Tongue (tissue), 2 donors: ENCODE data around the gene TMEM178B. TPM values are rescaled to one million over a fixed set of nuclear protein-coding genes. Genes with fewer than 3 reads are reported as not detected.
A peak's percentile ranks its signal among the peaks of the same experiment; 100 is the strongest.
"Not testable (repeated sequence)": the region's sequence is repeated elsewhere in the genome, so short reads cannot be mapped to it uniquely, and the experiment has no call there.

Experiments
- DNase-seq: peaks from one replicate; pipeline ENCODE4 v3.0.0-alpha.2; 2015
- total RNA-seq: library from RNA; depleted of rRNA; stranded (reverse); fragments of >200 nt; gene quantifications from one replicate; pipeline ENCODE4 v1.2.3, GENCODE V29; 2014

TMEM178B gene
- total RNA-seq, 1 donor from 2014 or later = 2.5 TPM

- no peak for DNase-seq
These were observed 282.3 kb downstream of the TMEM178B start for GRCh38 chr7:141356161-141356560.

GRCh38 chr7:141358386-141358785, 284.5 kb downstream of the TMEM178B start:
- DNase-seq = no peak

GRCh38 chr7:141359262-141359661, 285.4 kb downstream of the TMEM178B start:
- DNase-seq = no peak

- no peak for DNase-seq
These were observed 286.0 kb downstream of the TMEM178B start for GRCh38 chr7:141359740-141360415.

- DNase-seq = no peak
These were observed 286.5 kb downstream of the TMEM178B start for GRCh38 chr7:141360416-141360760.

- DNase-seq = no peak
These were observed 286.9 kb downstream of the TMEM178B start for GRCh38 chr7:141360803-141361202.

- no peak for DNase-seq
These were observed 287.6 kb downstream of the TMEM178B start for GRCh38 chr7:141361479-141361878.

- DNase-seq = no peak
These were observed 288.1 kb downstream of the TMEM178B start for GRCh38 chr7:141361960-141362359.

GRCh38 chr7:141362580-141363435, 288.9 kb downstream of the TMEM178B start:
- no peak for DNase-seq

GRCh38 chr7:141363748-141364147, 289.9 kb downstream of the TMEM178B start:
- no peak for DNase-seq

- peak; percentile 49 for DNase-seq
These were observed 292.3 kb downstream of the TMEM178B start for GRCh38 chr7:141366091-141366621.

GRCh38 chr7:141369422-141369821, 295.6 kb downstream of the TMEM178B start:
- peak; percentile 17 for DNase-seq

GRCh38 chr7:141370178-141370577, 296.3 kb downstream of the TMEM178B start:
- DNase-seq = no peak

- DNase-seq = no peak
These were observed 296.8 kb downstream of the TMEM178B start for GRCh38 chr7:141370650-141371049.

GRCh38 chr7:141374425-141374824, 300.6 kb downstream of the TMEM178B start:
- no peak for DNase-seq

- DNase-seq = no peak
These were observed 301.6 kb downstream of the TMEM178B start for GRCh38 chr7:141375442-141375841.

GRCh38 chr7:141377906-141378305, 304.0 kb downstream of the TMEM178B start:
- DNase-seq = no peak

- no peak for DNase-seq
These were observed 304.5 kb downstream of the TMEM178B start for GRCh38 chr7:141378405-141378804.

- no peak for DNase-seq
These were observed 308.0 kb downstream of the TMEM178B start for GRCh38 chr7:141381794-141382427.

GRCh38 chr7:141383356-141383755, 309.5 kb downstream of the TMEM178B start:
- DNase-seq = not testable (repeated sequence)

- DNase-seq = no peak
These were observed 313.0 kb downstream of the TMEM178B start for GRCh38 chr7:141386881-141387280.

- no peak for DNase-seq
These were observed 313.8 kb downstream of the TMEM178B start for GRCh38 chr7:141387521-141388217.
